HG03196 (cell line): ENCODE measurements around the gene ADAMTS12.

Experiments used
- ATAC-seq: cut with Tn5 transposase; IDR thresholded peaks from one replicate; pipeline ENCODE4 v1.9.1; 2021; ENCODE audit not compliant: unreplicated experiment

The ADAMTS12 gene

DNA sequence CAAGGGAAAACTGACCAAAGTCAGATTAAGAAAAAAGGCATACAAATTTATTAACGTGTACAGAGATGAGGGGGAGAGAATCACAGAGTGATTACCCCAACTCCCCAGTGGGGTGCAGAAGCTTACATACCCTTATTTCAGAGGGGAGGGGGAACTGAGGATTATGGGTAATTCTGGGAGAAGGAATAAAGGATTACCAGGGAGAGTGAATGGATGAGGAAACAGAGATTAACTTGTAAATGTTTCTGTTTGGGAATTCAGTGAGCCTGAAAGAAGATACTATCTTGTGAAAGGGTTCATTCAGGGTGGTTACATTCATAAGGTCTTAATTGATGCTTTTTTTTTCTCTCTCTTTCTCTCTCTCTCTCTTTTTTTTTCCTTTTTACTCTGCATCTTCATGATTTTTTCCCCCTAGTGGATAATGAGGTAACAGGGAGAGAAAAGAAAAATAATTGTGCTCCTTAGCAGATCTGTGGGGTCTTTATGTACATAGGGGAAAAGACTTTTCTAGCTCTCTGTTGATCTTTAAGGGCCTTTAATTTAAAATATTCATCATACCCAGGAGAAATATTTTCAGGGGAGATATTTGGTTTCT is 401.6 kb downstream of the ADAMTS12 start:
- no peak for ATAC-seq

DNA sequence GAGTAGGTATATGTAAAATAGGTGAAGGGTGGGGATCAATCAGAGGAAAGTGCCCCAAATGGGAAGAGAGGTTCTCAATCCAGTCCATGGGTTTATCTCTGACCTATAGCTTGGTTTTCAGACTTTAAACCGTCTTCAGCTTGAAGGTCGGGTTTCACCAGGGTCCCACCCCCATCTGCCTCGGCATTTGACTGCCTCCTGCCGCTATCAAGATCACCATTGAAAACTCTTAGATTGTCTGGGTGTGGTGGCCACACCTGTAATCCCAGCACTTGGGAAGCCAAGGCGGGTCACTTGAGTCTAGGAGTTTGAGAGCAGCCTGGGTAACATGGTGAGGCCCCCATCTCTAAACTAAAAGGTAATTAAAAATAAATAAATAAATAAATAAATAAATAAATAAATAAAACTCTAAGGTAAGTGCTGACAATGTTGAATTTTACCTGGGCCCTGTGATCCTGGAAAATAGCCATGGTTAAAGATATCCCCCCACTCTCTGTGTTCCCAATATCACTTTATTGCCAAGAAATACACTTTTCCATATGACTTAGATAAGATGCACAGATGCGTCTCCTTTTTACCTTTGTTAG is 402.2 kb downstream of the ADAMTS12 start:
- no peak for ATAC-seq

- ATAC-seq, result no peak
These were observed 403.0 kb downstream of the ADAMTS12 start for GRCh38 chr5:33488558-33489355.

DNA sequence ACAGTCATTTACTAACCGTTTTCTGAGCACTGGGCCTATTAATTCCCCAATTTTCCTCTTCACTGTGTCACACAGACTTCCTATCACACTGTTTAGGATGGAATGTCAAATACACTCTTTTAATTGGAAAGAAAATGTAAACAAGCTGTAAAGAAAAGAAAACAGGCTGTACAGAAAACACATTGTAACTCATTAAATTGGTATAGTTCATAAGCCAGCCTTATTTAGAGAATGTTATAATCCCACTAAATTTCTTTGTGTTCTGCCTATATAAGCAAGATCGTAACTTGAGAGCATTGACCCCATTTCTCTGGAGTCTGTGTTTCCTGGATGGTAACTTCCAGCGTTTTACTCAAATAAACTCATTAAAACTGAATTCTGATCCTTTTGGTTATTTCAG is 404.6 kb downstream of the ADAMTS12 start:
- no peak for ATAC-seq

GRCh38 chr5:33482335-33482734 is 409.5 kb downstream of the ADAMTS12 start:
- no peak for ATAC-seq

- ATAC-seq, result no peak
These were observed 410.9 kb downstream of the ADAMTS12 start for GRCh38 chr5:33480876-33481275.

GRCh38 chr5:33479311-33479710 is 412.5 kb downstream of the ADAMTS12 start:
- no peak for ATAC-seq

DNA sequence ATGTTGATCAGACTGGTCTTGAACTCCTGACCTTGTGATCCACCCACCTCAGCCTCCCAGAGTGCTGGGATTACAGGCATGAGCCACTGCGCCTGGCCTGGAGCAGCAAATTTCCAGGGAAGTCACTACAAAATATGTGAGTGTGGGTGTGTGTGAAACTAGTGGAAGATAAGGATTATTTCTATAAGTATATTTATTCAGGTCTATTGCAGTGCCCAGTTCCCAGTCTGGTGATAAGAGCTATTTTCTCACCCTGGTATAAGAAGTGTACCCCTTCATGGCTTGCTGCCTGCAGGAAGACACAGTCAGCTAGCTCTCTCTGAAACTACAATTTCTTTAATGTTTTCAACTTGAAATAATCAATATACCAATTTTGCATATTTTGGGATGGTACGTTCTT is 414.0 kb downstream of the ADAMTS12 start:
- no peak for ATAC-seq

DNA sequence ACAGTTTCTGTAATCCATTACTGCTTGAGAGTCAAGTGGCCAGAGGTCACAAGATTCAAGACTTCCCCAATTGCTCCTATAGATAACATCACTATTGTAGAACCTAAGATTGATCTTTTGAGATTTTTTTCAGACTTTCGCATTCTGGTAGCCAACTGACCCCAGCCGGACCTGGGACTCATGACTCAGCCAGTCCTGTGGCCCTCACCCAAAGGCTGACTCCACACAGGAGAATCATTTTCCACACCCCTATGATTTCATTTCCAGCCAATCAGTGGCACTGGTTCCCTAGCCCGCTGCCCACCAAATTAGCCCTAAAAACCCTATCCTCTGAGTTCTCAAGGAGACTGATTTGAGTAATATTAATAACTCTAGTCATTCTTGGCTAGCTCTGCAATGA is 414.8 kb downstream of the ADAMTS12 start:
- ATAC-seq, result no peak

DNA sequence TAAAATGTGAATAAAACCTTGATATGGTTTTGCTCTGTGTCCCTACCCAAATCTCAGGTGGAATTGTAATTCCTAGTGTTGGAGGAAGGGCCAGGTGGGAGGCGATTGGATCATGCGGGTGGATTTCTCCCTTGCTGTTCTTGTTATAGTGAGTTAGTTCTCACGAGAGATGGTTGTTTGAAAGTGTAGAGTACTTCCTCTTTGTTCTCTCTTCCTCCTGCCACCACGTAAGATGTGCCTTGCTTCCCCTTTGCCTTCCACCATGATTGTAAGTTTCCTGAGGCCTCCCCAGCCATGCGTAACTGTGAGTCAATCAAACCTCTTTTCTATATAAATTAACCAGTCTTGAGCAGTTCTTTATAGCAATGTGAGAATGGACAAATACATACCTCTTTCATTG is 416.1 kb downstream of the ADAMTS12 start:
- ATAC-seq, result no peak

GRCh38 chr5:33474931-33475499 is 416.8 kb downstream of the ADAMTS12 start:
- ATAC-seq, result no peak

DNA sequence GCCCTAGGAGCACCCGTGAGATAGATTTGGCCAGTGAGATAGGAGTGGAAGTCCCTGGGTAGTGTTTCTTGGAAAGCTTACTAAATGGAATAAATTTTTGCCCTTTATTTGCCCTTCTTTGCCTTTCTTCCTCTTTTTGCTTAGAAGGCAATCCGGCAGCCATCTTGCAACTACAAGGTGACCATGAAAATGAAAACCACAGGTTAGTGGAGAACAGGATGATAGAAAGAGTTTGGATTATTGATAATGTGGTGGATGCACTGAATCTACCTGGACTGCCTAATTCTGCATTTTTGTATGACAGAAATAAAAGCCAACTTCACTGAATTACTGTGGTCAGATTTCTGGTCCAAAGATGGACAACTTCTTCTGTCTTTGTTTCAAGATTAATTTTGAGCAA is 417.8 kb downstream of the ADAMTS12 start:
- ATAC-seq, result no peak
